IMR-90 (cell line): ENCODE results near the gene PSAPL1. TPM values are rescaled to one million over a fixed set of nuclear protein-coding genes. Genes with fewer than 3 reads are reported as not detected.

ENCODE experiments used
- ATAC-seq: fragments of 200-7000 bp; cut with Tn5 transposase; 2 replicates; pipeline ENCODE4 v1.9.1; 2020; ENCODE audit warnings: low read depth, mild to moderate bottlenecking, moderate library complexity
- BruUV-seq: library from RNA; stranded (reverse); fragments of 400-500 nt; replicated peaks from 2 replicates; lab custom pipeline; 2021; lab: Mats Ljungman, UMichigan
- CTCF ChIA-PET: fragments of 300-600 bp; formaldehyde crosslinking; extraction: SDS; loops from one replicate; lab custom pipeline; 2021; ENCODE audit warnings: antibody characterized with exemption; lab: Yijun Ruan, JAX
- POLR2A ChIA-PET: fragments of 300-600 bp; sonication (Branson Sonifier 250); formaldehyde crosslinking; loops from one replicate; lab custom pipeline; 2022; ENCODE audit warnings: antibody characterized with exemption; ENCODE audit not compliant: unreplicated experiment; lab: Charles Lee
- DNase-seq: peaks from one replicate; pipeline ENCODE4 v3.0.0; 2013
- H2AFZ ChIP-seq: replicated peaks from 2 replicates; pipeline ENCODE3; 2013; ENCODE audit warnings: low read length, mild to moderate bottlenecking; ENCODE audit not compliant: poor library complexity
- H2AK5ac ChIP-seq: 2 replicates; pipeline ENCODE4 v1.6.1; 2013; ENCODE audit warnings: low read depth, low read length, inconsistent platforms
- H2AK9ac ChIP-seq: replicated peaks from 2 replicates; pipeline ENCODE3; 2013; ENCODE audit warnings: mild to moderate bottlenecking, low read depth, low read length, moderate library complexity; ENCODE audit not compliant: poor library complexity
- H2BK120ac ChIP-seq: 2 replicates; pipeline ENCODE4 v1.6.1; 2013; ENCODE audit warnings: low read depth, low read length, inconsistent platforms
- H2BK15ac ChIP-seq: 3 replicates; pipeline ENCODE4 v1.6.1; 2013; ENCODE audit warnings: low read depth, low read length, inconsistent platforms
- H2BK20ac ChIP-seq: 2 replicates; pipeline ENCODE4 v1.6.1; 2013; ENCODE audit warnings: low read depth, mild to moderate bottlenecking, inconsistent platforms, low read length, moderate library complexity
- H2BK5ac ChIP-seq: 2 replicates; pipeline ENCODE4 v1.6.1; 2013; ENCODE audit warnings: mild to moderate bottlenecking, low read depth, low read length, inconsistent platforms; ENCODE audit not compliant: poor library complexity, severe bottlenecking
- H3K14ac ChIP-seq: replicated peaks from 2 replicates; pipeline ENCODE4 v1.6.1; 2013; ENCODE audit warnings: low read depth, low read length, inconsistent platforms
- H3K18ac ChIP-seq: 2 replicates; pipeline ENCODE4 v1.6.1; 2013; ENCODE audit warnings: low read depth, low read length, control low read depth
- H3K23ac ChIP-seq: 2 replicates; pipeline ENCODE4 v1.6.1; 2013; ENCODE audit warnings: low read depth, low read length, inconsistent platforms
- H3K27ac ChIP-seq: 2 replicates; pipeline ENCODE4 v1.5.1; 2013; ENCODE audit warnings: mild to moderate bottlenecking, control low read depth, low read length; ENCODE audit not compliant: insufficient read depth
- H3K27me3 ChIP-seq: 2 replicates; pipeline ENCODE4 v1.6.1; 2013; ENCODE audit warnings: low read length; ENCODE audit not compliant: control insufficient read depth, insufficient read depth
- H3K36me3 ChIP-seq: 2 replicates; pipeline ENCODE4 v1.6.1; 2013; ENCODE audit warnings: low read length, mixed read lengths; ENCODE audit not compliant: control insufficient read depth, insufficient read depth
- H3K4ac ChIP-seq: 2 replicates; pipeline ENCODE4 v1.6.1; 2013; ENCODE audit warnings: low read depth, low read length, inconsistent platforms
- H3K4me1 ChIP-seq: 2 replicates; pipeline ENCODE4 v1.6.1; 2013; ENCODE audit warnings: low read length, mixed read lengths; ENCODE audit not compliant: control insufficient read depth, insufficient read depth
- H3K4me2 ChIP-seq: 2 replicates; pipeline ENCODE4 v1.6.1; 2013; ENCODE audit warnings: low read depth, mild to moderate bottlenecking, control low read depth, low read length, moderate library complexity
- H3K4me3 ChIP-seq: 2 replicates; pipeline ENCODE4 v1.5.1; 2013; ENCODE audit warnings: low read depth, mild to moderate bottlenecking, control low read depth, low read length, moderate library complexity; ENCODE audit not compliant: insufficient read depth
- H3K56ac ChIP-seq: 2 replicates; pipeline ENCODE4 v1.6.1; 2013; ENCODE audit warnings: low read length, inconsistent platforms; ENCODE audit not compliant: insufficient read depth; ENCODE audit errors: extremely low read depth
- H3K79me1 ChIP-seq, 2 experiments: 2 replicates each; pipeline ENCODE4 v1.6.1; 2013; ENCODE audit warnings: low read length in 2 of 2, inconsistent platforms in 1 of 2, low read depth in 1 of 2
- H3K9ac ChIP-seq: 2 replicates; pipeline ENCODE4 v1.6.1; 2013; ENCODE audit warnings: low read depth, low read length, control low read depth
- H3K9me1 ChIP-seq: 2 replicates; pipeline ENCODE4 v1.6.1; 2013; ENCODE audit warnings: low read length, inconsistent platforms; ENCODE audit not compliant: insufficient read depth
- H3K9me3 ChIP-seq: 2 replicates; pipeline ENCODE4 v1.6.1; 2013; ENCODE audit warnings: low read length; ENCODE audit not compliant: control insufficient read depth, insufficient read depth
- H4K20me1 ChIP-seq: 2 replicates; pipeline ENCODE4 v1.6.1; 2013; ENCODE audit warnings: low read length, inconsistent platforms; ENCODE audit not compliant: insufficient read depth
- H4K5ac ChIP-seq: 2 replicates; pipeline ENCODE4 v1.6.1; 2013; ENCODE audit warnings: mild to moderate bottlenecking, low read depth, low read length, control low read depth
- H4K8ac ChIP-seq, 2 experiments: 2 replicates each; pipeline ENCODE4 v1.6.1; 2013; ENCODE audit warnings: low read depth in 2 of 2, low read length in 2 of 2, control low read depth in 1 of 2, inconsistent platforms in 1 of 2
- H4K91ac ChIP-seq: 2 replicates; pipeline ENCODE4 v1.6.1; 2013; ENCODE audit warnings: low read depth, low read length, inconsistent platforms; ENCODE audit not compliant: insufficient read depth
- RFX5 ChIP-seq: IDR thresholded peaks from 2 replicates; pipeline ENCODE4 v1.8.0; 2012; ENCODE audit warnings: low read depth, mild to moderate bottlenecking, low read length, moderate library complexity
- WGBS, 2 experiments: methylation state at CpG; one replicate each; pipeline versions ENCODE4 v1.1.5 to v1.1.7; 2013; ENCODE audit warnings: missing lambda C conversion rate in 2 of 2; ENCODE audit not compliant: insufficient read length in 1 of 2; ENCODE audit errors: extremely low coverage in 2 of 2; 5-methylcytosine and 5-hydroxymethylcytosine counted together
- dilution Hi-C: fragments of 300-500 bp; cut with HindIII; formaldehyde crosslinking; loops from one replicate; pipeline ENCODE4 v1.14.3; 2018; ENCODE audit warnings: low sequenced_read_pairs; ENCODE audit not compliant: unreplicated experiment
- in situ Hi-C: fragments of 300-500 bp; cut with MboI; formaldehyde crosslinking; loops from 3 replicates; pipeline ENCODE4 v1.14.3; 2019; ENCODE audit warnings: low sequenced_read_pairs, inconsistent platforms, mixed read lengths
- intact Hi-C: fragments of 100-400 bp; cut with micrococcal nuclease; formaldehyde crosslinking; loops from 2 replicates; pipeline ENCODE4 v1.10.0; 2022
- polyA plus RNA-seq, 3 experiments: library from polyadenylated mRNA; depleted of rRNA; stranded (reverse); fragments of >200 nt; gene quantifications; 2 replicates each; pipeline ENCODE4 v1.2.3, GENCODE V29; 2012; ENCODE audit warnings: low replicate concordance in 1 of 3
- total RNA-seq: library from RNA; depleted of rRNA; stranded (reverse); fragments of >200 nt; gene quantifications from 2 replicates; pipeline ENCODE4 v1.2.3, GENCODE V29; 2012

Gene PSAPL1
- total and polyA plus RNA-seq, 2 of the 4 experiments (the other 2 are of a cell fraction) = not detected

- Histone ChIP-seq H3K9me3 (no peaks in the 10 kb centered on the region), H3K4me3 (no peak overlapping the region), H4K8ac (no peak overlapping the region), H3K56ac (no peak overlapping the region), H4K20me1 (no peaks in the 10 kb centered on the region; the same call in 1 of the 2 replicates), H3K27ac (no peak overlapping the region), H4K91ac (no peak overlapping the region), H4K5ac (no peak overlapping the region), H2AK5ac (no peak overlapping the region), H2BK5ac (no peak overlapping the region), H2AFZ (no peak overlapping the region), H2BK15ac (no peak overlapping the region), H2BK20ac (no peak overlapping the region), H2BK120ac (no peak overlapping the region), H3K4ac (no peak overlapping the region), H3K14ac (no peak overlapping the region), H2AK9ac (no peak overlapping the region), H3K4me1 (no peaks in the 10 kb centered on the region), H3K23ac (no peak overlapping the region), H3K9ac (no peak overlapping the region), H3K36me3 (no peaks in the 10 kb centered on the region), H3K9me1 (no peaks in the 10 kb centered on the region), H3K27me3 (peaks cover 38% of the 10 kb centered on the region), H3K18ac (no peak overlapping the region), H3K79me1 (no peaks in the 10 kb centered on the region), H3K4me2 (no peak overlapping the region)
- no peak for DNase-seq
- no peak for TF ChIP-seq RFX5
- dilution Hi-C loops (no loop called here), in situ Hi-C loops (no loop called here), intact Hi-C loops (no loop called here)
- ChIA-PET POLR2A (no interaction called here), CTCF (no interaction called here)
- no peak for ATAC-seq
- no TSS peak for BruUV-seq
- WGBS, 2 experiments = 55% methylated on average over 4 of the region's 9 CpGs; no CpG with 5 or more reads in 1 of the 2 experiments
Observed at GRCh38 chr4:7381890-7382633, 52.7 kb downstream of the PSAPL1 start.
